Fibroblast of mammary gland (primary cell): ENCODE measurements around the gene PRPS1.

ENCODE experiments used
- DNase-seq: peaks from one replicate; pipeline ENCODE4 v3.0.0-alpha.2; 2010; ENCODE audit warnings: low read depth
- H3K4me3 ChIP-seq: 2 replicates; pipeline ENCODE4 v1.5.1; 2011; ENCODE audit warnings: low read depth, mild to moderate bottlenecking, low read length, moderate library complexity; ENCODE audit not compliant: control insufficient read depth
- CTCF ChIP-seq: conservative IDR thresholded peaks from 2 replicates; pipeline ENCODE4 v1.5.1; 2011; ENCODE audit warnings: low read depth, low read length, inconsistent platforms; ENCODE audit not compliant: control insufficient read depth, insufficient read depth

PRPS1 gene

GRCh38 chrX:107686792-107687191 lies 58.5 kb downstream of the PRPS1 start:
- no peak overlapping the region for H3K4me3 ChIP-seq
- DNase-seq: peak; percentile 32
- no peak for TF ChIP-seq CTCF

- no peak overlapping the region for H3K4me3 ChIP-seq
- TF ChIP-seq CTCF: no peak
- no peak for DNase-seq
These were observed 59.1 kb downstream of the PRPS1 start for GRCh38 chrX:107687445-107687844.

- DNase-seq: peak; percentile 60
- H3K4me3 ChIP-seq: no peak overlapping the region
- no peak for TF ChIP-seq CTCF
These were observed 62.7 kb downstream of the PRPS1 start for GRCh38 chrX:107691024-107691448.

GRCh38 chrX:107699616-107700015 lies 71.3 kb downstream of the PRPS1 start:
- no peak for TF ChIP-seq CTCF
- no peak for DNase-seq
- H3K4me3 ChIP-seq: no peak overlapping the region

GRCh38 chrX:107700317-107700774 lies 72.0 kb downstream of the PRPS1 start:
- peak; percentile 83 for DNase-seq
- H3K4me3 ChIP-seq: no peak overlapping the region
- TF ChIP-seq CTCF: no peak
